HEK293 (cell line): ENCODE measurements around the gene NTN5.

Experiments
- CTCF ChIP-seq: fragments of 450-650 bp; formaldehyde crosslinking; IDR thresholded peaks from 2 replicates; pipeline ENCODE4 v1.5.1; 2016; ENCODE audit warnings: missing biosample characterization, missing genetic modification characterization
- ZBTB10 ChIP-seq: fragments of 450-650 bp; formaldehyde crosslinking; IDR thresholded peaks from 2 replicates; pipeline ENCODE4 v1.5.1; 2016; ENCODE audit warnings: missing biosample characterization, missing genetic modification characterization
- ZEB2 ChIP-seq: fragments of 450-650 bp; formaldehyde crosslinking; IDR thresholded peaks from 2 replicates; pipeline ENCODE4 v1.5.1; 2016; ENCODE audit warnings: missing biosample characterization, missing genetic modification characterization

- TF ChIP-seq ZEB2 (no peak), CTCF (tag by site-specific recombination) (no peak), ZBTB10 (no peak)
Measured at GRCh38 chr19:48672994-48673393, at the start of gene NTN5.
